Measurements from ENCODE around the gene TREM2.

GRCh38 chr6:41122918-41123317, 40.0 kb downstream of the TREM2 start:
- TF ChIP-seq CTCF (IDR thresholded peaks at IDR 0.05): no peak
- TF ChIP-seq POLR2A (IDR thresholded peaks at IDR 0.05): no peak
